ENCODE data around the gene DEPDC1B.

GRCh38 chr5:60611099-60611740 lies 88.7 kb downstream of the DEPDC1B start:
- TF ChIP-seq CTCF (IDR thresholded peaks at IDR 0.05): no peak
- no peak for TF ChIP-seq POLR2A (IDR thresholded peaks at IDR 0.05)

All from Peyer's patch (tissue), 4 donors.